ENCODE data around the gene SRRD. TPM values are rescaled to one million over a fixed set of nuclear protein-coding genes. Genes with fewer than 3 reads are reported as not detected.
A peak's percentile ranks its signal among the peaks of the same experiment; 100 is the strongest.

SRRD gene
- total and polyA plus RNA-seq, 2 of the 13 experiments (the other 11 are each of a cell fraction or from before 2014, with no cell fraction given): 22.8 to 36.6 TPM

DNA sequence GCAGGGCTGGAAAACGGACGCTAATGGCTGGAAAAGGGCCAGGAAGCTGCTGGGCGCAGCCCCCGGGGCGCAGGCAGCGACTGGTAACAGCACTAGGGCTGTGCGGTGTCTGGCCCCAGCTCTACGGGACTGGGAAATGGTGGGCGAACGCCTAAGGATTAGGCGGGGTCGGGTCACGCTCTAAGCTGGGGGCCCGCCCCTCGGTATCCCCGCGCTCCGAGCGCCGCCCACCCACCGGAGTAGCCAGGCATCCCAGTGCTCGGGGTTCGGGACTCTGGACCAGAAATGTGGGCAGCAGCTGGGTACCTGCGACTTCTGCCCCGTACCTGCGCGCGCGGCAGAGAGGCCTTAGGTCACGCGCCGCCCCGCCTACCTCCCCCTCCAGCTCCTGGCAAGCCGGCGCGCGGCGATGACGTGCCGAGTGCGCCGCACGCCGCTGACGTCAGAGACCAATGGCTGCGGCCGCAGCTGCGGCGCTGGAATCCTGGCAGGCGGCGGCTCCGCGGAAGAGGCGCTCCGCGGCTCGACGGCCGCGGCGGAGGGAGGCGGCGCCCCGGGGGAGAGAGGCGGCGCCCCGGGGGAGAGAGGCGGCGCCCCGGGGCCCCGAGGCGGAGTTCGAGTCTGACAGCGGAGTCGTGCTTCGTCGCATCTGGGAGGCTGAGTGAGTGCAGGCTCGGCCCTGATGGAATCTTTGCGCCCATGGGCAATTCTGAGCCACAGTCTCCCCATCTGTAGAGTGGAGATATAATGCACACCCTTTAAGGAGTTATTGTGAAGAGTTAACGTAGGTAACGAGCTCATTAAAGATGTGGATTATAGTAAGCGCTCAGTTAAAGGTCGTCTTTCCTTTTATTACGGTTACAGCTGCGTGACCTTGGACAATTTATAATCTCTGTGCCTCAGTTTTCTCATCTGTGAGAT lies at the start of gene SRRD, which contains the start of gene HPS4 (continued):
- TF ChIP-seq ZNF781 (CRISPR knock-in tag; IDR thresholded peaks at IDR 0.05; ENCODE audit: borderline replicate concordance, not compliant biosample characterization) (peak; percentile 80), POLR2AphosphoS5 (IDR thresholded peaks at IDR 0.05; ENCODE audit: low read depth, low read length) (peak; percentile 85), NCOA5 (CRISPR knock-in tag; IDR thresholded peaks at IDR 0.05) (no peak), FOXK2 (IDR thresholded peaks at IDR 0.05) (no peak), FOSL1 (CRISPR knock-in tag; IDR thresholded peaks at IDR 0.05; ENCODE audit: borderline replicate concordance) (no peak), ZNF160 (CRISPR knock-in tag; IDR thresholded peaks at IDR 0.05) (no peak; the same call in 1 of the 2 replicates), MEF2D (CRISPR knock-in tag; IDR thresholded peaks at IDR 0.05) (peak; percentile 54; the same call in 1 of the 2 replicates), KDM2A (CRISPR knock-in tag; IDR thresholded peaks at IDR 0.05; ENCODE audit: borderline replicate concordance, low read depth) (peak; percentile 92), ZZZ3 (CRISPR knock-in tag; IDR thresholded peaks at IDR 0.05; ENCODE audit: borderline replicate concordance) (no peak), SIX4 (CRISPR knock-in tag; IDR thresholded peaks at IDR 0.05) (peak; percentile 52; the same call in 1 of the 2 replicates), SMAD9 (CRISPR knock-in tag; IDR thresholded peaks at IDR 0.05) (no peak), KDM3A (CRISPR knock-in tag; IDR thresholded peaks at IDR 0.05; ENCODE audit: low read depth) (peak; percentile 44; the same call in 1 of the 2 replicates), ZNF598 (CRISPR knock-in tag; IDR thresholded peaks at IDR 0.05; ENCODE audit: borderline replicate concordance) (0 out of 2 replicates have a peak, but pooled peaks have one; percentile 94), ZFP82 (CRISPR knock-in tag; IDR thresholded peaks at IDR 0.05; ENCODE audit: borderline replicate concordance) (peak; percentile 72), MXI1 (IDR thresholded peaks at IDR 0.05; ENCODE audit: borderline replicate concordance, low read depth, low read length) (peak; percentile 93), POLR2A (IDR thresholded peaks at IDR 0.05; ENCODE audit: insufficient read depth in 1 of 2, low read depth in 2 of 2, low read length in 2 of 2) (peak; percentile 80 to 96), EEA1 (CRISPR knock-in tag; IDR thresholded peaks at IDR 0.05; ENCODE audit: borderline replicate concordance) (0 out of 2 replicates have a peak, but pooled peaks have one; percentile 59), ZFP36 (IDR thresholded peaks at IDR 0.05; ENCODE audit: borderline replicate concordance, low read depth, low read length, partially characterized antibody) (peak; percentile 85), NFYB (CRISPR knock-in tag; IDR thresholded peaks at IDR 0.05) (peak; percentile 47), POLR2G (IDR thresholded peaks at IDR 0.05; ENCODE audit: low read depth, low read length) (peak; percentile 94), ZFP62 (CRISPR knock-in tag; IDR thresholded peaks at IDR 0.05) (0 out of 2 replicates have a peak, but pooled peaks have one; percentile 13), SP2 (CRISPR knock-in tag; IDR thresholded peaks at IDR 0.05) (peak; percentile 48), SP140L (CRISPR knock-in tag; IDR thresholded peaks at IDR 0.05; ENCODE audit: borderline replicate concordance) (no peak)
- TF ChIP-seq, protein P1, sequence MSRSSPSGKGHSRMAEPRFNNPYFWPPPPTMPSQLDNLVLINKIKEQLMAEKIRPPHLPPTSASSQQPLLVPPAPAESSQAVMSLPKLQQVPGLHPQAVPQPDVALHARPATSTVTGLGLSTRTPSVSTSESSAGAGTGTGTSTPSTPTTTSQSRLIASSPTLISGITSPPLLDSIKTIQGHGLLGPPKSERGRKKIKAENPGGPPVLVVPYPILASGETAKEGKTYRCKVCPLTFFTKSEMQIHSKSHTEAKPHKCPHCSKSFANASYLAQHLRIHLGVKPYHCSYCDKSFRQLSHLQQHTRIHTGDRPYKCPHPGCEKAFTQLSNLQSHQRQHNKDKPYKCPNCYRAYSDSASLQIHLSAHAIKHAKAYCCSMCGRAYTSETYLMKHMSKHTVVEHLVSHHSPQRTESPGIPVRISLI (CRISPR knock-in tag; IDR thresholded peaks at IDR 0.05; ENCODE audit: borderline replicate concordance): no peak
- TF ChIP-seq, protein P2, sequence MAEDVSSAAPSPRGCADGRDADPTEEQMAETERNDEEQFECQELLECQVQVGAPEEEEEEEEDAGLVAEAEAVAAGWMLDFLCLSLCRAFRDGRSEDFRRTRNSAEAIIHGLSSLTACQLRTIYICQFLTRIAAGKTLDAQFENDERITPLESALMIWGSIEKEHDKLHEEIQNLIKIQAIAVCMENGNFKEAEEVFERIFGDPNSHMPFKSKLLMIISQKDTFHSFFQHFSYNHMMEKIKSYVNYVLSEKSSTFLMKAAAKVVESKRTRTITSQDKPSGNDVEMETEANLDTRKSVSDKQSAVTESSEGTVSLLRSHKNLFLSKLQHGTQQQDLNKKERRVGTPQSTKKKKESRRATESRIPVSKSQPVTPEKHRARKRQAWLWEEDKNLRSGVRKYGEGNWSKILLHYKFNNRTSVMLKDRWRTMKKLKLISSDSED (CRISPR knock-in tag; IDR thresholded peaks at IDR 0.05): no peak
